Umbilical cord (tissue), 2 donors: ENCODE data around the gene ELMO1. TPM values are rescaled to one million over a fixed set of nuclear protein-coding genes. Genes with fewer than 3 reads are reported as not detected.
A peak's percentile ranks its signal among the peaks of the same experiment; 100 is the strongest.

Experiments used
- DNase-seq: peaks from one replicate; pipeline ENCODE4 v3.0.0-alpha.2; 2015; ENCODE audit warnings: low spot score
- total RNA-seq: library from RNA; depleted of rRNA; stranded (reverse); fragments of >200 nt; gene quantifications from one replicate; pipeline ENCODE4 v1.2.3, GENCODE V29; 2014; ENCODE audit warnings: low replicate concordance; ENCODE audit not compliant: insufficient read depth

ELMO1 gene
- total RNA-seq, 1 donor from 2014 or later: 69.6 TPM

DNA sequence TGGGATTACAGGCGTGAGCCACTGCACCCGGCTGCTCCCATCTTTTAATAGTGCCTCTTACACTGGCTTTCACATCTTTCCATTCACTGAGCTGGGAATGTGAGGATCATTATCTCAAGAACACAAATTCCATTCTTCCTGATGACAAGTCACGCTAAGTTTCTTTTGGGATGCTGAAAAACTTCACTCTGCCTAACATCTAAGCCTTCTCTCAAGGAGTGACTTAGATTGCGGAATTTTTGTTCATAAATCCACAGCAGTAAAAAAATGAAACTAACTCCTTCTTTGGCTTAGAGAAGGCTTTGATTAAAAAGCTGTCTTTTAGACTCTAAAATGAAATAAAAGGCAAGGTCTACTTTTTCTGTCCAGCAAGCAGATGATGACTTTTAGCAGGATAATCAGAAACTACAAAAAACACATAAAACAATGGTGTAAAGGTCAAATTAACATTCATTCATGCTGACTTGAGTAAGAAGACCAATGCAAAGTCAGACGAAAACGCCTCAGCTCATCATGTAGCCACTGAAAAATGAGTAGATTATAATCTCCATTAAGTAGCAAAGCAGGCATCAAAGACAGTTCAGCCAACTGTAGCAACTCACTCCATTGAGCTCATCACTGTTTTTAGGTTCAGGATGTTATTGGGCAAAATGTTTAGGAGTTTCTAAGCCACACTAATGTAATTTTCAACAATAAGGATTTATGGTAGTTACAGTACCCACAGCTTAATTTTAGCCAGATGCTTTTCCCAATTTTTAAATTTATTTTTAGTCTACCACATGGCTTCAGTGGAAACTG is 178.8 kb downstream of the ELMO1 start:
- DNase-seq: peak; percentile 91

DNA sequence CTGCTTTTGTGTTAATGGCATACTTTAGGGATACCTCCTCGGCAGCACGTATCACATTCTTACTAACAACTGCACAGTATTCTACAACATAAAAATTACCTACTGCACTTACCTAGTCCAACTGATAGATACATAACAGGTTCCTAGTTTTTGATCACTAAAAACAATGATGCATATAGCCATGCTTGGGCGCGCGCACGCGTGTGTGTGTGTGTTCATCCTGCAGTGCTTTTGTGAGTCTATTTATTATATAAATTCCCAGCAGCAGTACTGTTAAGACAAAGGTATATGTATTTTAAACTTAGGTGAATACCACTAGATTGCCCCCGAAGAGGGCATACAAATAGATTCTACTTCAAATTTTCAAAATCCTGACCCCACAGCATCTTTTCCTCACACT is 181.4 kb downstream of the ELMO1 start:
- DNase-seq: no peak

DNA sequence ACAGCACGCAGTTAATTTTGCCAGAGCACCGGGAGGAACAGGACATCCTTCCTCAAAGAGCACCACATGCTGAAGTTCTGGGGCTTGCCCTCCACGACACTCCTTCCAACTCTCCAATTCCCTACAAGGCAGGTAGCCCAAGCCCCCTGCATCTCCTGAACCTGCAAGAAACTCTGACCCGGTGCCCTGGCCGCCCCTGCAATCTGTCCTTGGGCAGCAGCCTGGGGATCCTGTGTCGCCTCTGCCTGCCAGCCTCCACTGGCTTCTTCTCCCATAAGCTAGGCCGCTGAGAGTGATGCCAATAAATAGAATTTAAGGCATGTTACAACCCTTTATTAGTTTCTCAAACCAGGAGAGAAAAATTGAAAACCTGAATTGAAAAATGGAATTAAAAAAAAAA is 182.8 kb downstream of the ELMO1 start:
- DNase-seq: no peak

DNA sequence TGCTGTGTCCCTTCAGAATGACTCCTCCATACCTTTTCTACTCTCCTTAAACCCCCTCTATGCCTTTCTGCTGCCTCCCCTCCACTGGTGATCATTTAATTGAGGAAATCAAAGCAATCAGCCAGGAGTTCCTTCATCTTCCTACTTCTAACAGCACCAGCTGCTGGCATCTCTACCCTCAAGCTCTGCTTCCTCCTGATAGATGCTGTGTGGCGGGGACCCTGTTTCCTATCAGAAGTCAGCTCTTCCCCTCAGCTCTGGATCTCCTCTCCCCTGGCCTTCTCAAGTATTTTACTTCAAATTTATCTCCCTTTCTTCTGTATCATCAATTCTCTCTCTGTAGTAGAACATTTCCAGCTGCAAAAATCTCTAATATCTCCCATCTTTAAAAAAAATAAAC is 183.7 kb downstream of the ELMO1 start:
- no peak for DNase-seq

DNA sequence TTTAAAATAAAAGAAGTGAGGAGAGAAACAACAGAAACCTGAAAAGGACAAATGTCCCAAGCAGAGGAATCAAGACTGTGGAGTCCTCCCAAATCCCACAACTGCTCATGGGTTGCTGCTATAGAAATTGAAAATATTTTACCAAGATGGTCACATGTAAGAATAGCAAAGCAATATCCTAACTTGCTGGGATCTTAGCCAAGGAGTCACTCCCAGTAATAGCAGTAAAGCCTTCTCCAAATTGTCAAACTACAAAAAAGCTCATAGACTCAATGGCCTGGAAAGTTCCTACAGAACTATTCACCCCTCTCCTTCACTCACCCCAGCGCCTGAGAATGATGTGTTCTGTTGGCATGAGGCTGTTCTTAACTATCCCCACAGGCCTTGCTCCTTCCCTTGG is 186.5 kb downstream of the ELMO1 start:
- DNase-seq: peak; percentile 43

DNA sequence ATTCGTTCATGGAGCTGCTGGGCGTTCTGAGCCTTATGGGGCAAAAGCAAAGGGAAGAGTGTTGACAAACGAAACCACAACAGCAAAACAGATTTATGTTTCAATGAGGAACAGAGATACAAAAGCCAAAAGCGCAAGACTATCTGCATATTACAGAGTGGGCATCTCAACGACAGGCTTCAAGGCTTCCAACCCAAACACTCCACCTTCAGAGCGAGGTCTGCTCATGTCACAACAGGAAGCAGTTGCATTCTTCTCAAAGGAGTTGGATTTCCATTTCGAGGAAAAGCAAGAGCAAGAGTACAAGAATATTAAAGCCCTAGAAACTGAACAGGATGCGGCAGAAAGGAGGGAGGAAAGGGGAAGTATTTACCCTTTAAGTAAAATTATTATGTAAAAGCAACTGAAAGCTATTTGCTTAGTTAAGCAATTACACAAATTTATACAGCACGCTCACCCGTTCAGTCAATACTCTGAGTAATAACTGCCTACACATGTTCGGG is 189.3 kb downstream of the ELMO1 start:
- no peak for DNase-seq

DNA sequence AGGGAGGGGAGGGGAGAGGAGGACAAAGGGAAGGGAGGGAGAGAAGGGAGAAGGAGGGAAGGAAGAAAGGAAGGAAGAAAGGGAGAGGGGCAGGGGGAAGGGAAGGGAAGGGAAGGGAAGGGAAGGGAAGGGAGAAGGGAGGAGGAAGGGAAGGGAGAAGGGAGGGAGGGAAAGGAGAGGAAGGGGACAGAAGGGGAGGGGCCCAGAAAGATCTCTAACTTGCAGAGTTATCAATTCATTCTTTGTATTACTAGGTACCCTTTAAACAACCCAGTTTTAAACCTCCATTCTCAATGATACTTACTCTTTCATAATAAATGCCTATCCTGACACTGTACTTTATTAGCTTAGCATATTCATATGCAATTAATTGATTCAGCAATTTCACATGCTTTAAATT is 192.0 kb downstream of the ELMO1 start:
- no peak for DNase-seq

DNA sequence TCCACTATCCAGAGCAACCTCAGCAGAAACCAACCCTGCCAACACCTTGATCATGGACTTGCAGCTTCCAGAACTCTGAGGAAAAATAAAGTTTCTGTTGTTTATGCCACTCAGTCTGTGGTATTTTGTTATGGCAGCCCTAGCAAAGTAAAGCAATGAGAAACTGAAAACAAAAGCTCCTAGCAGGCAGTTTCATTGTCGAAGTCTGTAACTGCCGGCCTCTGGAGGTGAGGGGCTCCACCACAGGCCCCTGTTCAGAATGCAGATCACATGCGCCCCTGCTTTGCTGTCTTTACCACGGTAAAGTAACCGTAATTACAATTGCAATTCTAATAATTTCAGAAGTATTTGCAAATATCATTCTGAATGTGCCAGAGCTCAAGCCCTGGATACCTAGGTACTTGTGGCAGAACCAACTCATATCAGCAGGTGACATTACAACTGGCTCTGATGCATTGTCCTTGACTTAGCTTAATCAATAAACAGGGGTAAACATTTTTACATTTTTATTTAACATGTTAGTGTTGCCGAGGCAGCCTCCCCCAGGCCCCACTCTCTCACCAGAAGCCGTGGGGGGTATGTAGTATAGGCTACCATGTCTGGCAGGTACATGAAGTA is 193.2 kb downstream of the ELMO1 start:
- DNase-seq: no peak

DNA sequence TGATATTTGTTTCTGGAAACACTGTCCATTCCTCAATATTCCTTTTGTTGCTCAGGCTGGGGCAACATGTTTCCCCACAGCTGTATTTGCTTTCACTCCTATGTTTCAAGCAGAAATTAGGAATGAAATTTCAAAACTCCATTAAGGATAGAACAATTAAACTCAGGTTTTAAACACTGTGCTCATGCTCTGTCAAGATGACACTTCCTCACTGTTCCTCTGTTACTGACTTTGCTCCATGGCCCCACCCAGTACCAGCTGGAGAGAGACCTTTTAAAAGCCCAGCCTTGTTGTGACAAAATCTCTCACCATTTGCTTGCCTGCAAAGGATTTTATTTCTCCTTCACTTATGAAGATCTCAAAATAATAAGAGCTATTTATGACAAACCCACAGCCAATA is 197.4 kb downstream of the ELMO1 start:
- no peak for DNase-seq

DNA sequence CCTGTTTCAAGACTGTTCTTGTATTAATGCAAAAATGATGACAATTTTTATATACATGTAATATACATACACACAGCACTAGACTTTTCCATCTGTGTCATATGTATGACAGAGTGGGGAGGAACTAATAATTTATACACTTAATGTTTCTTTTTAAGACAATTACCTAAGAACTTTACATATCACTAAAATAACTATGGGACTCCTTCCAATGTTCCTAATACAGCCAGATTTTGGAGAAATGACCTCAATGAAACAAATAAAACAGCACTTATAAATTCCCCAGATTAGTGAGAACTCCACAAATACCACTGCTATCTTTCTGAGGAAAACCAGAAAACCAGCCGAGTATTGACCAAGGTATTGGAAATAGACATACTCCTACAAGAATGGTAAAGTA is 199.4 kb downstream of the ELMO1 start:
- DNase-seq: peak; percentile 89

DNA sequence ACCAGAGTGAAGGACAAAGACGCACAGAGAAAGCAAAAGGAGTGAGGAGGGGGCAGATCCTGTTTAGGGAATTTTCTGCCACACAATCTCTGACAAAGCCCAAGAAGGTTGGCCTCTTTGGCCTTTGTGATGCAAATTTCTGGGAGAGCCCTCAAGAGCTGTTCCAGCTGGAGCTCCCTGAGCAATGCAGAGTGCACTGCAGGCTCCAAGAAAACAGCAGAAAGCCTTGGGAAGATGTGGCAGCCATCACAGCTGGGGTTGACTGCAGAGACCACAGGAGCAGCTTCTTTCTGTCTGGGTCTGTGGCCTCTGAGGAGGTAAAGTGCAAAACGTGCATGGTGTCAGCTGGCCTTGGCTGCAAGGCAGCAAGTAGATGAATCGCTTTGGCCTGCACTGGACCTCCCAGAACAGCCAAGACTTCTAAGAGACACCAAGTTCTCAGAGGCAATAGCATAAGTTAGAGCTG is 200.2 kb downstream of the ELMO1 start:
- DNase-seq: peak; percentile 45

DNA sequence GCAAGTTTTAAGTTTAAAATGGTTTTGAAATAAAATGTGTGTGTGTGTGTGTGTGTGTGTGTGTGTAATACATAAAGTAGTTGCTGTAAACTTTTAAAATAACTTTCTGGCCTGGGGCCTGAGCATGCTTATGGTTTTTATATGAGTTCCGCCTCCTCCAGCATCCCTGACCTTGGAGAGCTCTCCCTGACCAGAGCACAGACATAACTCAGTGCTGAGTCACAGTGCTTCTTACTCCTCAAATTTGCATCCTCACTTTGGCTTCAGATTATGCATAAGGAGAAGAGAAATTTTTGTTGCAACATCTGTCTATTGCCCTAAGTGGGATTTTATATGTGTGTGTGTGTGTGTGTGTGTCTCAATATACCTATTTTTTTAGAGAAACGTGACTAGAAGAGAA is 200.8 kb downstream of the ELMO1 start:
- peak; percentile 98 for DNase-seq

DNA sequence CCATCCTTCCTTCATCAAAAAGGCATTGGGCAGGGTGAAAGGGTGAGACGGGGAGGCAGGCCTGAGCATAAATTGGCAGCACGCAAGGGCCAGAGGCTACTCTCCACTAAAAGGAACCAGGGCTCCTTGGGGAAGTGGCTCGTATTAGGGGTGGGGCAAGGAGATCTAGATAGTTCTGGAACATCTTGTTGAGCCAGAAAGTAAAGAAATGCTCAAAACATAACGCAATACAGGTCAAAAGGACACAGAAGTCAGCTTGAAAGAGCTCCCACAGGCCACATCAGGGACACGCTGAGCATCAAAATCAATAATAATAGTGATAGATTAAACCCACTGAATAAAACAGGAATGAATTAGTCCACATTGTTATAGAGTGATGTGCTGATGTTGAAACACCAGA is 203.1 kb downstream of the ELMO1 start:
- no peak for DNase-seq

DNA sequence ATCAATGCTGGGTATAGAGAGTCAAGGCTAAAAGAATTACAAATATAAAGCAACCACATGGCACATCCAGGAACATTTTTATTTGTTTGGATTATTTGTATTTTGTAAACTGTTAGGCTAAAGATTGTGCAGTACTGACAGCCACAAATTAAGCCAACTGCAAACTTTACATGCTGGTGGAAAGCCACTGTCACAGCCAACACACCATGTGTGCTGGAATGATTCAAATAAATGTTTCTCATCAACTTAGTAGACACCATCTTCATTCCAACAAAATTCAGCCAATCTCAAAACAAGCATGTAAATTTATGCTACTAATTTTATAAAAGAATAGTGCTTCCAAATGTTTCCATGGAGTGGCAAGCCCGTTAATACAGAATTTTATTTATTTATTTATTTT is 211.8 kb downstream of the ELMO1 start:
- no peak for DNase-seq

DNA sequence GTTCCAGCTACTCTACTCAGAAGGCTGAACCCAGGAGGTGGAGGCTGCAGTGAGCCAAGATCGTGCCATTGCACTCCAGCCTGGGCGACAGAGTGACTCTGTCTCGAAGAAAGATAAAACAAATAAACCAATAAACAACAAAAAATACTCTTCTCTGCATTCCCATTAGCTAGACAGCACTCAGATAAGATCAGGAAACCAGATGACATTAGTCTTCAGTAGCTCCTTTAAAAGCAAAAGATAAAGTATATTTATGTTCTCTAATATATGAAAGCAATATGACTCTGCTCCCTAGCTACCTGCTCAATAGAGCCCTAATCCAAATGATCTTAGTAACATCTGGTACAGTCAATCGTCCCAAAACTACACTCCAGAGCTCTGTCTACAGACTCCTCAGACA is 212.9 kb downstream of the ELMO1 start:
- DNase-seq: no peak

DNA sequence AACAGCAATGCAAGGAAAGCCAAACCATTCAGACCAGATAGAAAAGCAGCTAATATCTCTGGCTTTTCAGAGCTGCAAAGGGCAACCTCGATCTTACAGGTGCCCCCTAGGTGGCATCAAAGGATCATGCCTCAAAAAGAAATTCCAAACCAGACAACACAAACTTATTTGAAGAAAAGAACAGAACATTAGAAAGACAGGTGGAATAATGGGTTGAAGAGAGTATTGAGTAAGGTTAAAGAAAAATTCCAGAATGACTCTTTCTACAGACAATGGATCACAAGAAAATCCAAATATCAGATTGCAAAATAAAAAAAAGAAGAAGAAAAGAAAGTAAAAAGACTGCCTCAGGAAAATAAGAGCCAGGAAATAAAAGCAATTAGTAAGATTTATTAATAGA is 213.7 kb downstream of the ELMO1 start:
- DNase-seq: peak; percentile 24

DNA sequence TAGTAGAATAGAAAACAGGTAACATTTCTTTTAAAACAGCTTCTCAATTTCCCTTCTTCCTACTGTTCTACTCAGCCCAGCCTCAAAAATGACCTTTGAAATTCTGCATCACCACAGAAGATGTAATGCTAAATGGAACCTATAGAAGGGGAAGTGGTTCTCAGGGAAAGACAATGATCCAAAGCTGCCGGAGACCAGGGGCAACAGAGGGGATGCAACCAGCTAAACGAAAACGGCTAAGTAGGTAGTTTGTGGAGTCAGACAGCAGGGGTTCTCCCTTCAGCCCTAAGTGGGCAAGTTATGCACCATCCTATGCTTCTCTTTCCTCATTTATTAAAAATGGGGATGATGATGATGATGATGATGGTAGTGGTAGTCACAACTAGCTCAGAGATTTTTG is 214.3 kb downstream of the ELMO1 start:
- no peak for DNase-seq

DNA sequence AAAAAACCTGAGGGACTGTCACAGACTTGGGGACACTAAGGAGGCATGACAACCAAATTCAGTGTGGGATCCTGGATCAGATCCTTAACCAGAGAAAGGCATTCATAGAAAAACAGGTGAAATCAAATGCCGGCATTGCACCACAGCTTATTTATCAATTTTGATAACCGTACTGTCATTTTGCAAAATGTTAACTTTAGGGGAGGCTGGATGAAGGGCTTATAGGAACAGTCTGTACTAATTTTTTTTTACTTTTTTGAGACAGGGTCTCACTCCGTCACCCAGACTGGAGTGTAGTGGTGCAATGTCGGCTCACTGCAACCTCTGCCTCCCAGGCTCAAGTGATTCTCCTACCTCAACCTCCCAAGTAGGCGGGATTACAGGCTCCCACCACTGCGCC is 217.1 kb downstream of the ELMO1 start:
- no peak for DNase-seq

DNA sequence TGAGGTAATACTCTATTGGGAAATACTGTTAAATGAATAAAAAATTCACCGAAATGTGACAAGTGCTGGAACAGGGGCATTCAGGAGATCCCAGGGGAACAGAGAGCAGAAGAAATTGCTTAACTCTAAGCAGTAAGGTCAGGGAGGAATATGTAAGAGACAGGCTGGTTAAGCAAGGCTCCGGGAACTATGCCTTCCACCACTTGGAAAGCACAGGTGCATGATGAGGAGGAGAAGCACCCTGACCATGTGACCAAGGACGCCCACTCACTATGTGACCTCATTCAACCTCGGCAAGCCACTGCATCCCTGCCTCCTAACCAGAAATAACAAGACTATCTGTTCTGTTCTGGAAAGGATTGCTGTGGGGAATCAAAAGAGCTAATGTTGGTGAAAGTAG is 218.4 kb downstream of the ELMO1 start:
- no peak for DNase-seq

DNA sequence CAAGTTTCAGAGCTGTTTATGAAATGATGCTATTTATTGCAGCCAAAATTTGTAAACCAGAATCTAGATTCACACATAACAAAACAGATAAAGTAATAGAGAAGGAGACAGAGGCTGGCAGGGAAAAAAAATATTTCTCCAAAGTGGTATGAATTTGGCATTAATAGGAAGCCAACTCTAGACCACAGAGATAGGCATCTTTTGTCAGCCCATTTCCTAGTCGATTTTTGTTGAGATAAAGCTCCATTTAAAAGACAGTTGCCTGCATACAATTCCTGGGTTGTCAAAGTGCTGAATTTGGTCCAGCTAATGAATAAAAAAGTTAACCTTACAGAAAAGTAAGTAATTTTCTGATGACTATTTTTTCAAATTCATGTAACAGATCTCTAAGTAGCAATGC is 219.3 kb downstream of the ELMO1 start:
- no peak for DNase-seq

DNA sequence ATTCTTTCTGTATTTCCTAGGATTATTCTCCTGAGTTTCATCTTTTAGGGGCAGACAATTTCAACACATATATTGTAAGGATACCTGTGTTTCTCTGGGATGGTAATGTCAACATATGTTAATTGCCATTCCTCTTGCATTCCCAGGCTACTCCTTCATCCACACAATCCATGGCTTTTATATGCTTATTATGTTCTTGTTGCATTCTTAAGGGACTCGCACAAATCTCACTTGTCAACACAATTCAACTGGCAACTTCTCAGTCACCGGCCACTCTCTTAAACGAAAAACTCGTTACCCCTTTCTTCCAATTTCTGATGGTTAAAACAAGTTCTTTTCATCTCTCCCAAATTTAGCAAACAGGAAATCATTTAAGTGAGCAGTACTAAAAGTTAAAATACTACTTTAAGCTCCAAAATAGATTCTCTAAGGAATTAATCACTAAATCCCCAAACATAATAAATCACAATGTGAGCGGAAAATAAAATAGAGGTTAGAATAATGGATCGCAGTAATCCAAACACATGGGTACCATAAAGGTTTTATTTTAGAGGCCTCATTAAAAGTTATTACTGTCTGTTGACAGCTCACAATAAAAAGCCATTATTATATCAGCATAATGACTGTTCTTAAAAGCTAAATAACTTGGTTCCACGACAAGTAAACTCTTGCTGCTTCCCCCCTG is 223.2 kb downstream of the ELMO1 start:
- DNase-seq: peak; percentile 27

DNA sequence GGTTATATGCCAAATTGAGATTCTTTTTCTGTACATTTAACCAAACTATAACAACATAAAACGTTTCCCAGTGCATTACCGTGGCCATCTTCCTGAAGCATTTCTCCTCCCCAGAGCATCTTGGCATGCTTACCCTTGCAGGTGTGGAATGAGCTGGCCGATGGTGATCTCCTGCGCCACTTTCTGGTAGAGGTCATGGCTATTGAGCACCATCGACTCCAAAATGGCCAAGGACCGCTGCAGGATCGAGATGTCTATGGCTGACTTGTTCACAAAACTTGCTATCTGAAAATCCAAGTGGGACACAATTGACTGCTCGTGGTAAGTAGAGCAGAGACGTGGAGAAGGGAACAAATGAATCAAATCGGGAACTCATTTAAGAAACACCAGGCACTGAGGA is 223.9 kb downstream of the ELMO1 start:
- DNase-seq: no peak

DNA sequence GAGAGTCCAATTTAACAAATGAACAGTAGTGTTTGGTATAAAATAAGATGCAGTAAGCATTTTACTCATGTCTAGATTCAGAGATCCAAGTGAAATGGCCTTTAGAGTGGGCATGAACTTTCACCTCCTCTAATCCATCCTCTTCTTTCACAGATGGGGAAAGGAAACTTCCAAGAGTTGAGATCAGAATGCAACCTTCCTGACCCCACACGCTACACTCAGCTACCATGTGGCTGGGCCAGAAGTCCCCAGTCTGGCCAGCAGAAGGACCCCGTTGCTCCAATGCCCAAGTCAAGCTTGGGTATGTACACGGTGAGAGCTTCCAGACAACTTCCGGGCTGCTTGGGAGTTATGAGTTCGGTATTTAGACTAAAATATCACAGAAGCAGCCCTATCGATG is 228.0 kb downstream of the ELMO1 start:
- no peak for DNase-seq
